GM18907 (cell line): ENCODE results near the gene ARHGAP15.

Experiments used
- ATAC-seq: cut with Tn5 transposase; IDR thresholded peaks from one replicate; pipeline ENCODE4 v1.9.1; 2021; ENCODE audit warnings: mild to moderate bottlenecking, moderate library complexity; ENCODE audit not compliant: unreplicated experiment

The ARHGAP15 gene

DNA sequence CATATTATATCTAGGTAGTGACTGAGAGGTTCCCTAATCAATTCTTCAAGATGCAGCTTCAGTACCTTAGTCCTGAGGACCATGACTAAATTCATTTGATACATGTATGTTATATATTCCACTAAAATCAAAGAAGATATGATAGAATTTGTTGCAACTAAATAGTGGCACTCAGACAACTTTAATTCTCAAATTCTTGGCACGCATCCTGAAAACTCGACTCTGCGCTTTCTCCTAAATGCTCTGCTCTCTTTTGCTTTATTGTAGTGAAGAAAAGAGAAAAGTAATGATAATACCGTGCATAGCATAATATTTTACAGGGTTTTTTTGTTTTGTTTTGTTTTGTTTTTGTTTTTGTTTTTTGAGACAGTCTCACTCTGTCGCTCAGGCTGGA, 475.3 kb downstream of the ARHGAP15 start:
- ATAC-seq = no peak

DNA sequence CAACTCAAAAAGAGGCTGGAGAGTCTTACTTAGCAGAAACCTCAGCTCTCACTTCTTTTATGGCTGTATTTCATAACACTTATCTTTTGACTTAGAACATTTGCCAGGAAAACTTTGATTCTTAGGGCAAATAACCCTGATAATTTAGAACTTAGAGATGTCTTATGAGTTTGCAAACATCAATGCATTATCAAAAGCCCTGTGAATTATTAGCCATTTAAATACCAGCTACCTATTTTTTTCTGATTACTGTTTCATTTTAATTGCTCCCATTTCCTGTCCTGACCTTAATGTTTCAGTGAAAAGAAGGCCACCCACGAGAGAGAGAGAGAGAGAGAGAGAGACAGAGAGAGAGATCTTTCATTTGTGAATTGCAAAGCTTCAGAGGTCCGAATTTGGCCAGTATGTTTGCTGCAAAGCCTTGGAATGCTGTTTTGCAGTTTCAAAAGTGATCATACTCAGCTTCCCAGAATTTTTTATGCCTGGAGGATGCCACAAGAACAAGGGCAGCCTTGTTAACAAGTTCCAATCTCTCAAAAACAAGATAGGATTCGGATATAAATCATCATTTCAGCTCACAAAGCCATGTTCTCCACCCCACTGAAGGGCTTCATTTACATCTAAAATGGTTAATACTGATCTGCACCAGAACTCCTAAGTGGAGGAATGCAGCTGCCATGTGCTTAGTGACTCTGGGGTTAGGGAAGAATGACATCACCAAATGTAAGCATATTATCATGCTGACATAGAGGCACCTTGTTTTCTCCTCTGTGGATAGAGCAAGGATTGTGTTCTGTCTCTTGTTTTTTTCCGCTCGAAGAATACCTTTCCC, 478.2 kb downstream of the ARHGAP15 start:
- ATAC-seq = no peak

DNA sequence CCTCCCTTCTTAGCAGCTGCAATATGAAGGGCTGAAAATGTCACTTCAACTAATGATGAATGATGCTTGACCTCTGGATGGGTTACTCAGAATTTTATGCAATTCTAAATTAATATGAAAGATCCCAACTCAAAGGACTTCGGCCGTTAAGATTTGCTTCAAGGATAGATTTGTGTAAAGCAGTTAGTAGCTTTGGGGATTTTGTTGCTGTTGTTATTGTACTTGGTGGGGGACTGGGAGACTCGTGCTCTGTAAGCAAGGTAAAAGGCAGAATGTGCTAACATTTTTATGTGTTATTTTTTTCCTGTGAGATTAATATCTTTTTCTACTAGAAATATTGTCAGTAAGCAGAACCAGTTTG, 478.8 kb downstream of the ARHGAP15 start:
- ATAC-seq = no peak

DNA sequence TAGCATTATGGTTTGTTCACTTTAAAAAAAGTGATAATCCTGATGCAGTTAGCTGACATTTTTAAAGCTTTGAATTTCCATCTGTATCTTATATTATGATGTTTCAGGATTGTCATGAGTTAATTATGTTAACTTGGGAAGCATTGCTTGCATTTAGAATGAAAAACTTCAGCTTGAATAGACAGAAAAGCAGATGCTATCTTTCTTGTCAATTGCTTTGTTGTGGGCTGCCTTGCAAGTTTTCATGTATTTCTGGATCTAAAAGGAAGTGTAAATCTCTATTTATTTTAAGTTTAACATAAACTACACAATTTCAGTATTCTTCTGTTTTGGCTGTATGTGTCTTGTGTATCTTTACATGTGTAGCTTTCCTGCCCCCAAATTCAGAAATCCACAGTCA, 479.5 kb downstream of the ARHGAP15 start:
- ATAC-seq = no peak

DNA sequence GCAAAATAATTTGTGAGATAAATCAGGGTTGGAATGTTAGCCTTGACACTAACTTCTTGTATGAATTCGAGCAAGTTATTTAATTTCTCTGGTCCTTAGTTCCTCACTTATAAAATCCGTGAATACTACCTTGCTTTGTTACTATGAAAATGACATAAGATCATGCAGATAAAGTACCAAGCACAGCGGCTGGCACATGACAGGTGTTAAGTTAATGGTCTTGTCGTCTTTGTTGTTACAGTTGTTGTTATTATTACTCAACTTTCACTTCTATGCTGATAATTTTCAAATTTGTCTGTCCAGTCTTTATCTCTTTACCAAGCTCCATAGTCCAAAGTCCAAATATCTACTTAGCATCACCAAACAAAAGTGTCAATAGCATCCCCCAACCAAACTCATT, 482.1 kb downstream of the ARHGAP15 start:
- no peak for ATAC-seq

DNA sequence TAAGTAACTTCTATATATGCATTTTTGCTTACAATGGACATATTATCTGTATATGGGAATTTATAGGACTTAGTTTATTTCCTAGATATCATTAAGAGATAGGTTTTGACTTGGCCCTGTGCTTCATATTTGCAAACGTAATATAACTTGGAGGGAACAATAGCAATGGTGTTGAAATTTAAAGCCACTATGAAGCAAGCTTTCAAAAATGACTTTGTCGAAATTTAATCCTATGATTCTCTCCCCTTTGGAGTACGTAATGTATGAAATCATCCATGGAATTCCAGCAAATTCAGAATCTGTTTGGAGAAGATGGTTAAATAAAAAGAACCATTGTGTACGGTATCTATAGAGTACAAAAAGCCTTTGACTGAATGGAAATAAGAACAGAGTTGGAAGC, 486.3 kb downstream of the ARHGAP15 start:
- ATAC-seq = no peak

DNA sequence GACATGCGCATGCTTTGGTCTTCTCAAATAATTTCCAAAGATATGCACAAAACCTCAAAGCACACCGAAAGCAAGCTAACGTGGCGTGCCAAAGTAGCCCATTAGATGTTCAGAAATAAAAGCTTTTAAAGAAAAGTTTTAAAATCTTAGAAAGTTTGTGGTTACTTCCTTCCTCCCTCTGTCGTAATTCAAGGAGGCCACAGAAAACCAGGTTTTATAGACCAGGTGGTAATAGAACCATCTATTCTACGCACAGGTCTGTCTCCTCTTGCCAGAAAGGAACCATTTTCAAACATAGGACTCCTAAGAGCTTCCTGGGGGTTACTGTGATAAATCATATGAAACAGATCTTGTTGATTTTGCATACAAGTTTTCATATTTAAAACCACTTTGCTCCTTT, 487.2 kb downstream of the ARHGAP15 start:
- ATAC-seq = no peak

DNA sequence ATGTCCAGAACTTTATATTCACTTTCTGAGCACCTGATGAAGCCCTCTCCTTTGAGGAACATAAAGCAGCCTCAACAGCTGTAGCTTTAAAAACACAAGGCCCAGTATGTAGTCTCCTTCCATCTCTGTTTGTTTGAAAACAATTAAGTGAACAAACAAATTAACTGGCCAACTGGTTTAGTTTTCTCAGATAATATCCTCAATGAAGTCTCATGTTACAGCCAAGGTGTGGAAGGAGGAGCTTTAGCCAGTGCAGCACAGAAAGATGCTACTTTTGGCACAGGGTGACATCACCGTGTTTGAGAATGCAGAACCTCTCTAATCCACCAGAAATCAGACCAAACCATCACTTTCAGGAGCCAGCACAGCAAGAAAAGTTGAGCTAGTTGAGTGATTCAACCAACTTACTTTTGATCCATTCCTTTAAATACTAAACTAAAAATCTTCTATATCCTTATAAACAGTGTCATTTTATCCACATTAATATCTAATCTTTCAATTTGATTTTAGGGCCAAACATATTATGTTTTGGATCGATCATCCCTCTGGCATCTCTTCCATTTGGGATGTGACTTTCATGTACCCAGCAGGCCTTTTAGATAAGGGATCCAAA, 488.7 kb downstream of the ARHGAP15 start:
- ATAC-seq = no peak

DNA sequence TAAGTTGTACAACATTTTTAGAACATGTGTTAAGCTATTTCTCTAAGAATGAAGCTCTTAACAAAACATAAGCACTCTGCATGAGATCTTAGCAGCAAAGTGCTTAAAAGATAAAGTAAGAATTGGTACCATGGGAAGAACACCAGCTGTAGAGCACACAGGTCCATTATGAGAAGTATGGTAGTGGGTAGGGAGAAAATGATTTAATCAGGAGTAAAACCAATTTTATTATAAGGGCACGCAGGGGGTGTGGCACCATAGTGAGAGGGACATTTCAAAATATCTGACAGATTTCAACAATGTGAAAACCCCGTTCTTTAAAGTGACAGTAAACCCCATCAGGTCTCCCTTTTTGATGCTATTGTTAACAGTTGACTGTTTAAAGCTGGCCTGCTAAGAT, 492.9 kb downstream of the ARHGAP15 start:
- no peak for ATAC-seq

DNA sequence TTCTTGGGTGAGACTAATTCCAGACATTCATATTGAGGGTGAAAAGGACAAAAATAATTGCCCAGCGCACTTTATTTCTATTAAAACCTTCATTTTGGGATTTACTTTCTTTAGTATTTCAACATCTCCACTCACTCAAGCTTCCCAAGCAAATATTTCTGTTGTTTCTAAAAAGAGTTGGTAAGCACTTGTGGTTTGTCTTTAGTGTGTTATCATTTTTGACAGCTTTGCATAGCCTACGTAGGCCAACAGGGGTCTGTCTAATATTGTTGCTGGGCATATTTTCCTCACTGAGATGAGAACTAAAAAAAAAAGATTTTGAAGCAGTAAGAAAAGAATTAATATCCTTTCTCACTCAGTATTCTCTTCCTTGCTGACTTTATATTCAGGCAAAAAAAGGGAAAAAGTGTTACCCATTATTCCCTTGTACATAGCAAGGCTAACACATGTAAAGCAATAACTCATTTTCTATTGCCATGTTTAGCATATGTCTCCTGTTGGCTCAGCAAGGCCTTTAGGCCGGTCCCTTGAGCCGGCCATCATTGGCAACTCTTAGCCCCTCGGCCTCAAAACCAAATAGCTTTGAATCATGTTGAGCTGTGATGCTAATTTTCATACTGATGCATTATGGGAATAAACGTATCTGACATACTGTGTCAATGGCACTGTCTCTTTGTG, 494.2 kb downstream of the ARHGAP15 start:
- ATAC-seq = no peak

DNA sequence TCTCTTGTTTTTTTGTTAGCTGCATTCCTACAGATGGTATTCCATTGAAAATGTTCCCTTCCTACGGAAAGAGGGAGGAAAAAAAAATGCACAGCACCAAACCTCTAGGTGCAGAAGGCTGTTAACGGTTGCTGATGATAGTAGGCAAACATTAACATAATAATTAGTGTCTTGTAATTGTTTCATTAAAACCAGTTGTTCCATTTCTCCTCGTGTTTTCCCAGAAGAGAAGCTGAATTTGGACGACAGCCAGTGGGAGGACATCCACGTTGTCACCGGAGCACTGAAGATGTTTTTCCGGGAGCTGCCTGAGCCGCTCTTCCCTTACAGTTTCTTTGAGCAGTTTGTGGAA, 494.7 kb downstream of the ARHGAP15 start:
- no peak for ATAC-seq

DNA sequence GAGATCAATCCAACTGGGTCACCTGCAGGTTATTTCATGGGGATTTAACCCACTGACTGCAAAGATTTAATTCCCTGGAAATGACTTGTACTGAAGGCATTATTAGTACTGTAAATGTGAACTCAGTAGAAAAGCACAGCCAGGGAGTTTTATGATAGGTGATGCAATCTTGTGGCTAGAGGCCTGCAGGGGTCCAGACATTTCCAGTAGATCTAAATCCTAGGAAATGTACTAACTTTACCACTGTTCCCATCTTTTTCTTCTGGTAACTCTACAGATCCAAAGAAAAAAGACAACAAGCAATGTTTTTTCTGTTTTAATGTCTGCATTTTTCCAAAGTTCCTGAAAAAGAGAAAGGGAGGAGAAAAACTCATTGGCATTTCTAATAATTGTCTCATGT, 500.1 kb downstream of the ARHGAP15 start:
- no peak for ATAC-seq

DNA sequence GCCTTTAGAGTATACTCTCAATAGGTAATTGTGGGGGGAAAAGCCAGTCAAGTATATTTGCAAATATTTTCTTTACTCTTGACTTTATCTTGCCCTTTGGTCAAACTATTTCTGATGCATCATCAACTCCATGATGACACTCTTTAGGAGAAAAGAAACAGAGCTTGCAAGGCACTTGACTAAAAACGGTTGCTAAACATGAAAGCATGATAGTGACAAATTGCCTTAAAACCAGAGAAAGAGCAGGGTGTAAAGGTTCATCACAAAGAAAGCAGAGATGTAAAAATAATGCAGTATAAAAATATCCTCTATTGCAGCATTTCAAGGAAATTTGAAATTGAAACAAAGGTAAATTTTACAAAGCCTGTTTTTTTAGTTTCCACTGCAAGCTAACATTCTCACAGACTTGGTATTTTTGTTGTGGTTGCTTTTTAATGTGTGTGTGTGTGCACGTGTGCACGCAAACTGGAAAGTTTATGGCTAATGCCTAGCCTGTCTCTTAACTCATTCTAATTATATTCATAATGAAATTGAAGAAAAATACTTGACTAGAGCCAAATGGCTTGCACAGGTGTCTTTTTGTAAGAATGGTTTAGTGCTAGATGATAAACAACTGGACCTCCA, 503.6 kb downstream of the ARHGAP15 start:
- ATAC-seq = no peak

DNA sequence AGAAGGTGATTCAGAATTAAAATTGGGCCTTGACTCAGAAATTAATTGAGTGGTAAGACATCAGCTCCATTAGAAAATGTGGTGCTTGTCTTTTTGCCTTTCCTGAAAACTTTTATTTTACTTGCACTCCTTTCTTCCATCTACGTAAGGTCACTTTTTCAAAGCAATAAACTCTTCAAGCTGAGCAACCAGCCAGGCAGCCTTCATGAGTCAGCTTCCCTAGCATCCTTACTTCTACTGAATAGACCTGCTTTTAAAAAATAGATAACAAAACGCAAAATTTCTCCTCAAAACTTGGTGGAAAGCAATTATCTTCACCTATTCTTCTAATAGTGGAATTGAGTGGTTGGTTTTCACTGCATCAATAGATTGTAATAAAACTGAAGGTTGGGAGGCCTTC, 504.2 kb downstream of the ARHGAP15 start:
- ATAC-seq = no peak

DNA sequence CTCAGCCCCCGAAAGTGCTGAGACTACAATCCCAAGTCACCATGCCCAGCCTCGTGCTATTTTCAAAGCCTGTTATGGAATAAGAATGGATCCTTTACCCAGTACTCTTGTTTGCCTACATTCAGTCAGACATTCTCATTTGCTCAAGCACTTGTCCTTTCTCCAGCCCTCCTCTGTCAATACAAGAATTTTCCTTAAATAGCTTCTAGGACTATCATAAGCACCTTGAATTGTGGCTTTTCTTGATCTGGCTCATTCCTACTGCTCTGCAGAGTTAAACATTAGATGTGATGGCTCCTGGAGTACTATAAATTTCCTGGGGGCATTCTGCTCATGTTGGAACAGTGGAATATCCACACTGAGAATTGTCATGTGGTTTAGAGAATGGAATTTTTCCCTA, 506.1 kb downstream of the ARHGAP15 start:
- no peak for ATAC-seq

DNA sequence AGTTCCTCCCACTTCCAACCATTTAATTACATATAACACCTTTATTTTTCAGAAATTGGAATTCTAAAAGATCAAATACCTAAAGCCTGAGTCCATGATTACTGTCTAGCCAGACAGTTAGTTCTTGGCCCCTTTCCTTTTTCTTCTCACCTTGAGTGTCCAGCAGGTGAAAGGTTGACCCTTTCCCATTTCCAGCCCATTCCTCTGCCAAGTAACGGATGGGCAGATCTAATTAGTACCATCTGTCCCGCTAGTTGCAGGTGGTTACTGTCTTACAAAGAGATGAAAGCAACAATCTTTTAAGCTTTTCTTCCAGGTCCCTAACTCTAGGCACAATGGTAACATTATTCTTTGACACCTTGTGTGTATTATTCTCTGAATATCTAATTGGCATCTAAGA, 506.7 kb downstream of the ARHGAP15 start:
- ATAC-seq = no peak

DNA sequence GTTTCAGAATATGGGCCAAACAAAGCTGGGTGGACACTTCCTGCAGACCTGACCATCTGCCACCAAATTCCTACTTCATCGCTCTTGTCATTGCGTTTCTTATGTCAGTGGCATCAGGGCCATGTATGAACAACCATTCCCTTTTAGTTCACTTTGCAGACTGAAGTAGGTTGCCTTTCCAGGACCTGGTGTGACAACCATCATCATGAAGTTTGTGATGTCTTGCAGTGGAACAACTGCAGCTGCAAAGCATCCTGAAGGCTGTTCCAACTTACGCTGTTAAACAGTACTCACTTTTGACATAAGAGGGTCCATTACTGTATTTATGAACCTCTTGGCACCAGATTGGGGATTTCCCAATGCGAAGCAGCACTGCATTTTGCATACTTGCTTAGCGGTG, 511.6 kb downstream of the ARHGAP15 start:
- ATAC-seq = no peak

DNA sequence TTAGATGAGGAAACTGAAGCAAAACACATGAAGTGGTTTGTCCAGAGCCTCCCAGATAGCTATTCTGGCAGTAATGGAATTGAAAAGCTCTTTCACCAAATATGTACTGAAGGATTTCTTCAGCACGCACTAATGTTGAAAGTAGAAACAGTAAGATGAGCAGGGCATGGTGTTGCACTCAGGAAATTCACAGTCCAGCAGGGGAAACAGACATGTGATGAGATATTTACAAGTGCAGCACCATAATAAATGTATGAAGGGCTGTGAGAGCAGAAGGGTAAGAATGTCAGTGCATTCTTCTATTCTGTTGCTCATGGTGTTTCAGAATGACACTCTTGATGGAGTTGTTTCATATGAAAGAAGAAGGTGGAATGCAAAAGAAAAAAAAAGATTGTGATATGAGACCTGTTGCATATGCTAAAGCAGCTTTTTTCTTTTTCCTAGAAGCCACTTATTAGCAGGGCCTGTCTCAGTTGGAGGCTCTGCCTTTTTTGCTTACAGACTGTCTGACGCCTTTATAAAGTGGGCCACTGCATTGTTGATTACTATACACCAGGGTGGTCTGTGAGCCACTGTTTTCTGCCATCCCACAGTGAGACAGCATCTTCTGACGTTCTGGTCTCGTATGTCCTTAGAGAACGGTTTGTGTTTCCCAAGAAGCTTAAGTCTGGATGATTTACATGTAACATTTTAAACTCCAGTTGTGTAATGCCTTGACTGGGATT, 516.9 kb downstream of the ARHGAP15 start:
- ATAC-seq = no peak

DNA sequence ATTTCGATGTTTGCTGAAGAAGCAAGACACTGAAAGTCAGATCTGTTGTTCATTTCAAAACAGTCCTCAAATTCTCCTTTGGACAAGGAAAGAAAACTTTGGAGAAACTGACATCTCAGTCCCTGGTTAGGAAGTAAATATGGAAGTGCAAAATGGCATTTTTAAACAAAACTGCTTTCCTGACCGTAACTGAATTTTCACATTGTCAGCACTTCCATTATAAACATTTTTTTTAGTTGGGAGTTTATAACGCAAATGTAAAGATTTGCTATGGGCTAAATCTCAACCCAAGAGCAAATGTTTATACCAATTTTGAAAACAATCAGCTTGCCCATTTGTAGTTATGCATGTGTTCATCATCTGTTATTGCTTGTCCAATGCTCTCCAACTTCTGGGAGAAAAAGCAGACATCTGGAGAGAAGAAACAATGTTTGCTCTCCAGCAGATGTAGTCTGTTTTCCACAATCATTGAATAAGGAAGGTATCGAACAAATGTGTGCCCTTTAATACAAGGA, 520.1 kb downstream of the ARHGAP15 start:
- no peak for ATAC-seq

DNA sequence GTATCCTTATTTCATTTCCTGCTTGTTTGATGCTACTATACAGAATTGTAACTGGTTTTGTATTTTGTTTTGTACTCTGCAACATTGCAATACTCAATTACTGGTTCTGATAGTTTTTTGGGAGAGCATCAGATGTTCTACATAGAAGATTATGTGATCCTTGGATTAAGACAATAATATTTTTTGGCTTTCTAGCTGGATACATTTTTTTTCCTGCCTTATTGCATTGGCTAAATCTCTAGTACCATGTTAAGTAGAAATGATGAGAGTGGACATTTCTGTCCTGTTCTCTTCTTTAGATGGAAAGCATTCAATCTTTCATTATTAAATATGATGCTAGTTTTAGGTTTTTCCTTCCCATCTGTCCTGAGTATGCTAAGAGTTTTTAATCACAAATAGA, 523.5 kb downstream of the ARHGAP15 start:
- ATAC-seq = no peak

DNA sequence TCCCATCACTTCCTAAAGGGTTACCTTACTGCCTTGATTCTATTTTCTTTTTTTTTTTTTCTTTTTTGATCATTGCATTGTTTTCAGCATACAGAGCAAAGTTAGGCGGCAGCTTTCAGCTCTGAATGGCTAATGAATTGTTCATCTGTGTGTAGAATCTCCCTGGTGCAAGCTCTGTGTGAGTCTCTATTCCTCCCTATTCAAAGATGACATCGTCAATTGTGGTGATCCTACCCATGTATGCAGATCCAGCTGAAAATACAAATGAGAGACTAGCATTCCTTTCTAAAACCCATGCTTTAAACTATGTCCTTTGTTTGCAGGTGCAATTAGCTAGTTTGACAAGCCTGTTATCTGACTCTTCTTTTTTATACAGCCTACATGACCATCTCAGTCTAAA, 539.0 kb downstream of the ARHGAP15 start:
- ATAC-seq = no peak
